Hepatic stellate cell (primary cell): ENCODE results near the gene ANP32B.
"Not testable (repeated sequence)": the region's sequence is repeated elsewhere in the genome, so short reads cannot be mapped to it uniquely, and the experiment has no call there.

Experiments
- DNase-seq: peaks from one replicate; pipeline ENCODE4 v3.0.0; 2011; ENCODE audit warnings: low spot score

ANP32B gene

GRCh38 chr9:97993000-97993399 is 9.9 kb downstream of the ANP32B start:
- no peak for DNase-seq

- DNase-seq, result no peak
These were observed 11.6 kb downstream of the ANP32B start for GRCh38 chr9:97994703-97995102.

- DNase-seq, result not testable (repeated sequence)
These were observed 13.5 kb downstream of the ANP32B start for GRCh38 chr9:97996676-97997075.

GRCh38 chr9:97997330-97998276 is 14.5 kb downstream of the ANP32B start:
- no peak for DNase-seq

GRCh38 chr9:98002808-98003207 is 19.7 kb downstream of the ANP32B start:
- DNase-seq, result no peak

- no peak for DNase-seq
These were observed 23.1 kb downstream of the ANP32B start for GRCh38 chr9:98006127-98006796.

GRCh38 chr9:98007251-98007928 is 24.2 kb downstream of the ANP32B start:
- DNase-seq, result no peak

- DNase-seq, result no peak
These were observed 25.6 kb downstream of the ANP32B start for GRCh38 chr9:98008764-98009163.

- no peak for DNase-seq
These were observed 26.3 kb downstream of the ANP32B start for GRCh38 chr9:98009437-98009836.

GRCh38 chr9:98009936-98010335 is 26.8 kb downstream of the ANP32B start:
- DNase-seq, result no peak

GRCh38 chr9:98010445-98010844 is 27.3 kb downstream of the ANP32B start:
- DNase-seq, result no peak

GRCh38 chr9:98011122-98011521 is 28.0 kb downstream of the ANP32B start:
- no peak for DNase-seq

- no peak for DNase-seq
These were observed 33.1 kb downstream of the ANP32B start for GRCh38 chr9:98016137-98016680.

- DNase-seq, result no peak
These were observed 34.2 kb downstream of the ANP32B start for GRCh38 chr9:98017306-98017705.

- DNase-seq, result no peak
These were observed 35.2 kb downstream of the ANP32B start for GRCh38 chr9:98018347-98018746.

GRCh38 chr9:98019098-98019497 is 36.0 kb downstream of the ANP32B start:
- no peak for DNase-seq

GRCh38 chr9:98019869-98020268 is 36.7 kb downstream of the ANP32B start:
- not testable (repeated sequence) for DNase-seq

- DNase-seq, result no peak
These were observed 37.5 kb downstream of the ANP32B start for GRCh38 chr9:98020476-98021145.

GRCh38 chr9:98021306-98022040 is 38.3 kb downstream of the ANP32B start:
- no peak for DNase-seq

GRCh38 chr9:98022447-98022846 is 39.3 kb downstream of the ANP32B start:
- DNase-seq, result no peak

- DNase-seq, result no peak
These were observed 41.6 kb downstream of the ANP32B start for GRCh38 chr9:98024702-98025101.
